H9 (cell line): ENCODE measurements around the gene HLA-DOB. TPM values are rescaled to one million over a fixed set of nuclear protein-coding genes. Genes with fewer than 3 reads are reported as not detected.

Experiments
- DNase-seq: peaks from one replicate; pipeline ENCODE4 v3.0.0-alpha.2; 2017
- H2AFZ ChIP-seq: one replicate; pipeline ENCODE4 v1.6.1; 2013; ENCODE audit warnings: mild to moderate bottlenecking, low read length, control low read depth, moderate library complexity
- H2AK5ac ChIP-seq: 2 replicates; pipeline ENCODE4 v1.6.1; 2013; ENCODE audit warnings: low read length, control low read depth, mixed read lengths; ENCODE audit not compliant: insufficient read length
- H2BK120ac ChIP-seq: one replicate; pipeline ENCODE4 v1.6.1; 2013; ENCODE audit warnings: low read depth, mild to moderate bottlenecking, low read length, control low read depth, inconsistent platforms; ENCODE audit not compliant: poor library complexity, severe bottlenecking
- H2BK12ac ChIP-seq: 2 replicates; pipeline ENCODE4 v1.6.1; 2013; ENCODE audit warnings: low read length, control low read depth, mixed read lengths, low read depth; ENCODE audit not compliant: insufficient read length
- H2BK15ac ChIP-seq: 2 replicates; pipeline ENCODE4 v1.6.1; 2013; ENCODE audit warnings: low read depth, low read length, control low read depth
- H2BK20ac ChIP-seq: one replicate; pipeline ENCODE4 v1.6.1; 2013; ENCODE audit warnings: low read depth, mild to moderate bottlenecking, low read length, control low read depth, inconsistent platforms; ENCODE audit not compliant: poor library complexity, severe bottlenecking
- H2BK5ac ChIP-seq: 2 replicates; pipeline ENCODE4 v1.6.1; 2013; ENCODE audit warnings: low read length, control low read depth, mixed read lengths; ENCODE audit not compliant: insufficient read length
- H3K14ac ChIP-seq: 2 replicates; pipeline ENCODE4 v1.6.1; 2013; ENCODE audit warnings: low read length, control low read depth; ENCODE audit not compliant: insufficient read depth
- H3K18ac ChIP-seq: 2 replicates; pipeline ENCODE4 v1.6.1; 2013; ENCODE audit warnings: low read depth, mild to moderate bottlenecking, mixed read lengths, low read length, control low read depth; ENCODE audit not compliant: insufficient read length
- H3K23ac ChIP-seq: 2 replicates; pipeline ENCODE4 v1.6.1; 2013; ENCODE audit warnings: low read length, control low read depth, mixed read lengths, low read depth; ENCODE audit not compliant: insufficient read length
- H3K23me2 ChIP-seq: 2 replicates; pipeline ENCODE4 v1.6.1; 2013; ENCODE audit warnings: low read depth, mild to moderate bottlenecking, mixed read lengths, low read length, control low read depth; ENCODE audit not compliant: insufficient read length, poor library complexity, severe bottlenecking
- H3K27ac ChIP-seq: 2 replicates; pipeline ENCODE4 v1.5.1; 2013; ENCODE audit warnings: low read length, control low read depth, mixed read lengths, low read depth; ENCODE audit not compliant: insufficient read length
- H3K27me3 ChIP-seq: 2 replicates; pipeline ENCODE4 v1.6.1; 2013; ENCODE audit warnings: low read length, control low read depth, inconsistent platforms; ENCODE audit not compliant: insufficient read depth
- H3K4ac ChIP-seq: 2 replicates; pipeline ENCODE4 v1.6.1; 2013; ENCODE audit warnings: low read depth, mild to moderate bottlenecking, control low read depth, inconsistent platforms, low read length, moderate library complexity
- H3K4me1 ChIP-seq: 2 replicates; pipeline ENCODE4 v1.6.1; 2013; ENCODE audit warnings: low read length, control low read depth, inconsistent platforms; ENCODE audit not compliant: insufficient read depth
- H3K4me2 ChIP-seq: 2 replicates; pipeline ENCODE4 v1.6.1; 2013; ENCODE audit warnings: low read length, control low read depth, mixed read lengths; ENCODE audit not compliant: insufficient read length, insufficient read depth
- H3K56ac ChIP-seq: 2 replicates; pipeline ENCODE4 v1.6.1; 2013; ENCODE audit warnings: low read depth, mild to moderate bottlenecking, mixed read lengths, low read length, control low read depth; ENCODE audit not compliant: insufficient read length
- H3K79me1 ChIP-seq: 2 replicates; pipeline ENCODE4 v1.6.1; 2013; ENCODE audit warnings: low read depth, mild to moderate bottlenecking, moderate library complexity, low read length, control low read depth, inconsistent platforms; ENCODE audit not compliant: insufficient read depth, poor library complexity, severe bottlenecking
- H3K79me2 ChIP-seq: 2 replicates; pipeline ENCODE4 v1.6.1; 2013; ENCODE audit warnings: low read length, control low read depth, inconsistent platforms; ENCODE audit not compliant: insufficient read depth
- H3K9ac ChIP-seq: 2 replicates; pipeline ENCODE4 v1.6.1; 2013; ENCODE audit warnings: low read length, control low read depth, mixed read lengths; ENCODE audit not compliant: insufficient read length; ENCODE audit errors: extremely low read depth
- H3K9me3 ChIP-seq: one replicate; pipeline ENCODE4 v1.6.1; 2013; ENCODE audit warnings: low read depth, low read length, inconsistent platforms; ENCODE audit not compliant: control insufficient read depth
- H3T11ph ChIP-seq: one replicate; pipeline ENCODE4 v1.6.1; 2013; ENCODE audit warnings: mild to moderate bottlenecking, low read length, control low read depth, inconsistent platforms
- H4K20me1 ChIP-seq: one replicate; pipeline ENCODE4 v1.6.1; 2013; ENCODE audit not compliant: control insufficient read depth, insufficient read length, insufficient read depth
- H4K5ac ChIP-seq: 2 replicates; pipeline ENCODE4 v1.6.1; 2013; ENCODE audit warnings: low read depth, mild to moderate bottlenecking, mixed read lengths, low read length, control low read depth; ENCODE audit not compliant: insufficient read length
- H4K8ac ChIP-seq: replicated peaks from 2 replicates; pipeline ENCODE4 v1.6.1; 2013; ENCODE audit warnings: low read length, control low read depth, mixed read lengths, low read depth; ENCODE audit not compliant: insufficient read length
- H4K91ac ChIP-seq: 2 replicates; pipeline ENCODE4 v1.6.1; 2013; ENCODE audit warnings: low read depth, mild to moderate bottlenecking, moderate library complexity, mixed read lengths, low read length, control low read depth; ENCODE audit not compliant: insufficient read length
- H3K27ac Mint-ChIP-seq, 3 experiments: 2 replicates in 2 of 3; 3 replicates in 1 of 3; pipeline ENCODE4 v1.8.0; 2020 to 2021; ENCODE audit warnings: mixed read lengths in 3 of 3, mild to moderate bottlenecking in 1 of 3, moderate library complexity in 1 of 3
- H3K27me3 Mint-ChIP-seq: 2 replicates; pipeline ENCODE4 v1.8.0; 2021; ENCODE audit warnings: low read depth, mild to moderate bottlenecking, moderate library complexity, mixed read lengths
- H3K36me3 Mint-ChIP-seq, 3 experiments: 2 replicates in 2 of 3; 3 replicates in 1 of 3; pipeline ENCODE4 v1.8.0; 2020 to 2021; ENCODE audit warnings: low read depth in 3 of 3, mixed read lengths in 3 of 3; ENCODE audit not compliant: insufficient read depth in 1 of 3
- H3K4me1 Mint-ChIP-seq, 2 experiments: 2 replicates each; pipeline ENCODE4 v1.8.0; 2020; ENCODE audit warnings: mixed read lengths in 2 of 2
- H3K4me3 Mint-ChIP-seq, 2 experiments: 2 replicates in 1 of 2; 3 replicates in 1 of 2; pipeline ENCODE4 v1.8.0; 2020 to 2021; ENCODE audit warnings: mild to moderate bottlenecking in 2 of 2, mixed read lengths in 2 of 2, moderate library complexity in 1 of 2
- H3K9me3 Mint-ChIP-seq, 2 experiments: 2 replicates in 1 of 2; 3 replicates in 1 of 2; pipeline ENCODE4 v1.8.0; 2020; ENCODE audit warnings: mild to moderate bottlenecking in 2 of 2, mixed read lengths in 2 of 2, moderate library complexity in 1 of 2
- CTCF ChIP-seq: fragments of 200-600 bp; sonication (generic); conservative IDR thresholded peaks from 3 replicates; pipeline ENCODE4 v1.8.0; 2021; ENCODE audit warnings: antibody characterized with exemption, mild to moderate bottlenecking
- WGBS: extraction: QIAGEN DNeasy Blood & Tissue Kit; methylation state at CpG from one replicate; pipeline ENCODE4 v1.1.7; 2013; ENCODE audit warnings: missing lambda C conversion rate, low lambda C conversion rate, mixed read lengths; ENCODE audit not compliant: insufficient read length; ENCODE audit errors: extremely low coverage; 5-methylcytosine and 5-hydroxymethylcytosine counted together
- total RNA-seq: library from RNA; stranded (reverse); gene quantifications from 2 replicates; pipeline ENCODE4 v1.2.1, GENCODE V29; 2021

The HLA-DOB gene
- total RNA-seq, 1 experiment from 2014 or later = 0.20 TPM

- Histone ChIP-seq H3K18ac (no peak overlapping the region), H2BK120ac (no peak overlapping the region), H3K9me3 (no peaks in the 10 kb centered on the region), H2AK5ac (no peak overlapping the region), H3K4ac (no peak overlapping the region), H3K79me1 (no peaks in the 10 kb centered on the region), H2AFZ (no peak overlapping the region), H4K20me1 (no peaks in the 10 kb centered on the region), H3K23ac (no peak overlapping the region), H2BK20ac (no peak overlapping the region), H3K4me2 (no peak overlapping the region), H2BK12ac (no peak overlapping the region), H3K14ac (no peak overlapping the region), H3T11ph (no peak overlapping the region), H3K4me1 (peaks cover 2% of the 10 kb centered on the region; the same call in 1 of the 2 replicates), H4K91ac (no peak overlapping the region), H3K23me2 (peaks cover 19% of the 10 kb centered on the region), H3K27me3 (no peaks in the 10 kb centered on the region; the same call in 1 of the 2 replicates), H4K5ac (no peak overlapping the region), H3K27ac (no peak overlapping the region), H2BK15ac (no peak overlapping the region), H3K9ac (no peak overlapping the region), H4K8ac (no peak overlapping the region), H3K79me2 (no peaks in the 10 kb centered on the region), H2BK5ac (no peak overlapping the region), H3K56ac (no peak overlapping the region)
- WGBS = no CpG with 5 or more reads among the region's 6 CpGs
- peaks cover 33% of the 10 kb centered on the region for H3K27me3 Mint-ChIP-seq
- H3K27ac Mint-ChIP-seq = no peak overlapping the region
- no peak overlapping the region for H3K4me3 Mint-ChIP-seq
- no peak for TF ChIP-seq CTCF
- peaks cover 4 to 32% (median 5%) of the 10 kb centered on the region in 3 experiments; a peak in 5 of 7 replicates for H3K36me3 Mint-ChIP-seq
- DNase-seq = no peak
- peaks cover 13 to 16% of the 10 kb centered on the region in 2 experiments for H3K4me1 Mint-ChIP-seq
- no peaks in the 10 kb centered on the region for H3K9me3 Mint-ChIP-seq
Observed at GRCh38 chr6:32849126-32849525, 32.3 kb upstream of the HLA-DOB start.
